A549 (cell line): ENCODE measurements around the gene CORO2B.

ENCODE experiments used
- CEBPB ChIP-seq, 2 experiments: fragments of >200 bp in 1 of 2; sonication (Bioruptor Twin) in 1 of 2; formaldehyde crosslinking in 1 of 2; IDR thresholded peaks; 2 replicates each; pipeline ENCODE4 v1.6.1; 2012 to 2016
- CHD2 ChIP-seq: fragments of 150-350 bp; IDR thresholded peaks from 2 replicates; pipeline ENCODE4 v1.6.1; 2014; ENCODE audit warnings: low read length; ENCODE audit not compliant: partially characterized antibody
- EP300 ChIP-seq, 2 experiments: fragments of >200 bp; sonication (Bioruptor Twin); formaldehyde crosslinking; IDR thresholded peaks; 2 replicates in 1 of 2; 3 replicates in 1 of 2; pipeline ENCODE4 v1.6.1; 2016 to 2017
- NR3C1 ChIP-seq: fragments of >200 bp; sonication (Bioruptor Twin); formaldehyde crosslinking; IDR thresholded peaks from 3 replicates; pipeline ENCODE4 v1.6.1; 2017
- POLR2A ChIP-seq: IDR thresholded peaks from 2 replicates; pipeline ENCODE4 v1.6.1; 2012; ENCODE audit warnings: mild to moderate bottlenecking, low read length
- POLR2AphosphoS2 ChIP-seq: conservative IDR thresholded peaks from 2 replicates; pipeline ENCODE4 v1.6.1; 2012; ENCODE audit warnings: low read length, improper control_type of control experiment, inconsistent platforms
- REST ChIP-seq: fragments of 200-600 bp; sonication (generic); IDR thresholded peaks from 2 replicates; pipeline ENCODE4 v1.6.1; 2016; ENCODE audit warnings: antibody characterized with exemption, mild to moderate bottlenecking, moderate library complexity
- RFX5 ChIP-seq: fragments of 450-650 bp; IDR thresholded peaks from 2 replicates; pipeline ENCODE4 v1.7.1; 2014; ENCODE audit warnings: antibody characterized with exemption, mild to moderate bottlenecking, moderate library complexity
- ZSCAN20 ChIP-seq: fragments of 250-450 bp; sonication (Bioruptor Pico); IDR thresholded peaks from 2 replicates; pipeline ENCODE4 v1.8.0; 2022; ENCODE audit warnings: mild to moderate bottlenecking, moderate library complexity
- TF ChIP-seq, protein P1 (sequence below): fragments of >200 bp; sonication (Bioruptor Twin); formaldehyde crosslinking; IDR thresholded peaks from 3 replicates; pipeline ENCODE4 v1.5.1; 2016

GRCh38 chr15:68570974-68571373 lies 7.8 kb upstream of the CORO2B start:
- TF ChIP-seq, protein P1, sequence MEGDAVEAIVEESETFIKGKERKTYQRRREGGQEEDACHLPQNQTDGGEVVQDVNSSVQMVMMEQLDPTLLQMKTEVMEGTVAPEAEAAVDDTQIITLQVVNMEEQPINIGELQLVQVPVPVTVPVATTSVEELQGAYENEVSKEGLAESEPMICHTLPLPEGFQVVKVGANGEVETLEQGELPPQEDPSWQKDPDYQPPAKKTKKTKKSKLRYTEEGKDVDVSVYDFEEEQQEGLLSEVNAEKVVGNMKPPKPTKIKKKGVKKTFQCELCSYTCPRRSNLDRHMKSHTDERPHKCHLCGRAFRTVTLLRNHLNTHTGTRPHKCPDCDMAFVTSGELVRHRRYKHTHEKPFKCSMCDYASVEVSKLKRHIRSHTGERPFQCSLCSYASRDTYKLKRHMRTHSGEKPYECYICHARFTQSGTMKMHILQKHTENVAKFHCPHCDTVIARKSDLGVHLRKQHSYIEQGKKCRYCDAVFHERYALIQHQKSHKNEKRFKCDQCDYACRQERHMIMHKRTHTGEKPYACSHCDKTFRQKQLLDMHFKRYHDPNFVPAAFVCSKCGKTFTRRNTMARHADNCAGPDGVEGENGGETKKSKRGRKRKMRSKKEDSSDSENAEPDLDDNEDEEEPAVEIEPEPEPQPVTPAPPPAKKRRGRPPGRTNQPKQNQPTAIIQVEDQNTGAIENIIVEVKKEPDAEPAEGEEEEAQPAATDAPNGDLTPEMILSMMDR: no peak
- TF ChIP-seq CEBPB (IDR thresholded peaks at IDR 0.05) (no peak), RFX5 (no peak), NR3C1 (no peak), POLR2AphosphoS2 (no peak), REST (no peak), EP300 (IDR thresholded peaks at IDR 0.05) (no peak), POLR2A (no peak), ZSCAN20 (CRISPR knock-in tag) (no peak), CHD2 (no peak)
